Lower lobe of right lung (tissue), 2 donors: Measurements from ENCODE around the gene MSANTD4. TPM values are rescaled to one million over a fixed set of nuclear protein-coding genes. Genes with fewer than 3 reads are reported as not detected.
A peak's percentile ranks its signal among the peaks of the same experiment; 100 is the strongest.

Source experiments
- ATAC-seq, 2 donors: fragments of 200-7000 bp; cut with Tn5 transposase; one replicate each; pipeline ENCODE4 v1.9.1; 2020 to 2022; ENCODE audit warnings: mild to moderate bottlenecking in 2 of 2, moderate library complexity in 2 of 2
- DNase-seq: peaks from one replicate; pipeline ENCODE4 v3.0.0-alpha.2; 2020
- H3K27ac ChIP-seq: fragments of 200-600 bp; one replicate; pipeline ENCODE4 v1.8.0; 2022
- H3K27me3 ChIP-seq: fragments of 200-600 bp; one replicate; pipeline ENCODE4 v1.8.0; 2022; ENCODE audit warnings: low read depth
- H3K36me3 ChIP-seq: fragments of 200-600 bp; one replicate; pipeline ENCODE4 v1.8.0; 2022; ENCODE audit warnings: mild to moderate bottlenecking
- H3K4me1 ChIP-seq: fragments of 200-600 bp; one replicate; pipeline ENCODE4 v1.8.0; 2022
- H3K4me3 ChIP-seq: fragments of 200-600 bp; one replicate; pipeline ENCODE4 v1.8.0; 2022; ENCODE audit warnings: mild to moderate bottlenecking
- H3K9me3 ChIP-seq: fragments of 200-600 bp; one replicate; pipeline ENCODE4 v1.8.0; 2022
- intact Hi-C: fragments of 100-400 bp; cut with DNase I; formaldehyde crosslinking; loops from one replicate; pipeline ENCODE4 v1.11.0; 2022
- total RNA-seq: library from RNA; stranded (reverse); fragmentation: NEBNext Ultra II Directional; extraction: Animal tissue kit (Norgen Biotek cat#: 25700); gene quantifications from one replicate; pipeline ENCODE4 v1.2.1, GENCODE V29; 2021
- TF ChIP-seq, protein P1 (sequence below): fragments of 200-600 bp; IDR thresholded peaks from one replicate; pipeline ENCODE4 v1.8.0; 2022; ENCODE audit warnings: antibody characterized with exemption, mild to moderate bottlenecking
- donor health status: DM: no; HTN: yes; CAD: no; lungs with severe emphysema.

MSANTD4 gene
- total RNA-seq, 1 donor from 2014 or later: 19.6 TPM

- no peak for ATAC-seq
- intact Hi-C loops: no loop called here
- TF ChIP-seq, protein P1, sequence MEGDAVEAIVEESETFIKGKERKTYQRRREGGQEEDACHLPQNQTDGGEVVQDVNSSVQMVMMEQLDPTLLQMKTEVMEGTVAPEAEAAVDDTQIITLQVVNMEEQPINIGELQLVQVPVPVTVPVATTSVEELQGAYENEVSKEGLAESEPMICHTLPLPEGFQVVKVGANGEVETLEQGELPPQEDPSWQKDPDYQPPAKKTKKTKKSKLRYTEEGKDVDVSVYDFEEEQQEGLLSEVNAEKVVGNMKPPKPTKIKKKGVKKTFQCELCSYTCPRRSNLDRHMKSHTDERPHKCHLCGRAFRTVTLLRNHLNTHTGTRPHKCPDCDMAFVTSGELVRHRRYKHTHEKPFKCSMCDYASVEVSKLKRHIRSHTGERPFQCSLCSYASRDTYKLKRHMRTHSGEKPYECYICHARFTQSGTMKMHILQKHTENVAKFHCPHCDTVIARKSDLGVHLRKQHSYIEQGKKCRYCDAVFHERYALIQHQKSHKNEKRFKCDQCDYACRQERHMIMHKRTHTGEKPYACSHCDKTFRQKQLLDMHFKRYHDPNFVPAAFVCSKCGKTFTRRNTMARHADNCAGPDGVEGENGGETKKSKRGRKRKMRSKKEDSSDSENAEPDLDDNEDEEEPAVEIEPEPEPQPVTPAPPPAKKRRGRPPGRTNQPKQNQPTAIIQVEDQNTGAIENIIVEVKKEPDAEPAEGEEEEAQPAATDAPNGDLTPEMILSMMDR: no peak
- H3K27me3 ChIP-seq: no peaks in the 10 kb centered on the region
- no peaks in the 10 kb centered on the region for H3K36me3 ChIP-seq
- no peaks in the 10 kb centered on the region for H3K4me1 ChIP-seq
- H3K4me3 ChIP-seq: no peak overlapping the region
- DNase-seq: no peak
- no peaks in the 10 kb centered on the region for H3K9me3 ChIP-seq
- H3K27ac ChIP-seq: no peak overlapping the region
Observed at GRCh38 chr11:106032861-106033260, 10.8 kb upstream of the MSANTD4 start.

DNA sequence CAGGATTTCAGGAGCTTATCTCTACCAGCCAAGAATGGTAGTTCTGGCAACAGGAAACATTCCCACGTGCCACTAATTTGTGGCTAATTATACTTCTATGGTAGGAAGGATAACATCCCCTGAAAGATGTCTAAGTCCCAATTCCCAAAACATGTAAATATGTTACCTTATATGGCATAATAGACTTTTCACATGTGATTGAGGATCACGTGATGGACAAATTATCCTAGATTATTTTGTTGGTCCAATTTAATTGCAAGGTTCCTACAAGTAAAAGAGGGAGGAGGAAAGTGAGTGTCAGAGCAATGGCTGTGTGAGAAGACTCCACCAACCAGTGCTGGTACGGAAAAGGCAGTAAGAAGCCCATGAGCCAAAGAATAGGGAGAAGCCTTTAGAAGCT is 9.9 kb upstream of the MSANTD4 start:
- intact Hi-C loops: no loop called here
- no peak for DNase-seq
- Histone ChIP-seq H3K9me3 (no peaks in the 10 kb centered on the region), H3K4me3 (no peak overlapping the region), H3K4me1 (no peaks in the 10 kb centered on the region), H3K27me3 (no peaks in the 10 kb centered on the region), H3K27ac (no peak overlapping the region), H3K36me3 (no peaks in the 10 kb centered on the region)
- TF ChIP-seq, protein P1: no peak
- ATAC-seq: no peak

GRCh38 chr11:106031202-106031810 is 9.3 kb upstream of the MSANTD4 start:
- no peaks in the 10 kb centered on the region for H3K9me3 ChIP-seq
- TF ChIP-seq, protein P1: no peak
- peak overlapping the region; percentile 16 for H3K27ac ChIP-seq
- ATAC-seq: no peak
- no peak for DNase-seq
- no peaks in the 10 kb centered on the region for H3K4me1 ChIP-seq
- no peaks in the 10 kb centered on the region for H3K36me3 ChIP-seq
- no peaks in the 10 kb centered on the region for H3K27me3 ChIP-seq
- intact Hi-C loops: no loop called here
- no peak overlapping the region for H3K4me3 ChIP-seq

GRCh38 chr11:106030609-106031008 is 8.6 kb upstream of the MSANTD4 start:
- H3K27ac ChIP-seq: peak overlapping the region; percentile 16

DNA sequence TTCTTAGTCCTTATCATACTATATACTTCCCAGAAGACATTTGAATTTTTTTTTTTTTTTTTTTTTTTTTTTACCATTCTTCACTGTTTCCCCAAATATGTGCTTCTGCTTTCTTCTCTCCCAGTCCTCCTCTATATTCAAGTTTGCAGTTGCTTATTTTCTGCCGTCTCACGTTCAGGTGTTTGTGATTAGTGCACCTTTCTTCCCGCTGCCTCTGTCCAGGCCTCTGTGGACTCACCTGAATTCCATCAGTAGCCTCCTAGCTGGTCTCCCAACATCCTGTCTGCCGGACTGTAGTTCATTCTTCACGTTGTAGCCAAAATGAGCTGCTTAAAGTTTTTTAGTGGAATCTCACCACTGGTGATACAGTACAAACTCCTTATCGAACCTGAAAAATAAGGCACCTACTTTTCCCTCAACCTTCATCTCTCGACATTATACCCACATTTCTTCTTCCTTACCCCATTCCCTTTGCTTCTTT is 795 bp upstream of the MSANTD4 start:
- ATAC-seq (no peak), DNase-seq (no peak)
- no peaks in the 10 kb centered on the region for H3K27me3 ChIP-seq
- H3K9me3 ChIP-seq: no peaks in the 10 kb centered on the region
- H3K4me3 ChIP-seq: peak overlapping the region; percentile 97
- TF ChIP-seq, protein P1: no peak
- intact Hi-C loops: no loop called here
- H3K36me3 ChIP-seq: no peaks in the 10 kb centered on the region
- H3K4me1 ChIP-seq: peaks cover 23% of the 10 kb centered on the region
- peak overlapping the region; percentile 77 for H3K27ac ChIP-seq

More at GRCh38 chr11:106030609-106031008, 8.6 kb upstream of the MSANTD4 start:
- no peaks in the 10 kb centered on the region for H3K36me3 ChIP-seq
- ATAC-seq: no peak
- no peaks in the 10 kb centered on the region for H3K9me3 ChIP-seq
- no peak overlapping the region for H3K4me3 ChIP-seq
- intact Hi-C loops: no loop called here
- no peaks in the 10 kb centered on the region for H3K27me3 ChIP-seq
- DNase-seq: no peak
- H3K4me1 ChIP-seq: no peaks in the 10 kb centered on the region
- TF ChIP-seq, protein P1: no peak
